ENCODE measurements around the gene MBTPS1. TPM values are rescaled to one million over a fixed set of nuclear protein-coding genes. Genes with fewer than 3 reads are reported as not detected.
A peak's percentile ranks its signal among the peaks of the same experiment; 100 is the strongest.
"Not testable (repeated sequence)": the region's sequence is repeated elsewhere in the genome, so short reads cannot be mapped to it uniquely, and the experiment has no call there.

Gene MBTPS1
- polyA plus RNA-seq, 1 donor, result 66.1 TPM

- no peak for DNase-seq
Observed at GRCh38 chr16:84136331-84137125, 19.8 kb upstream of the MBTPS1 start.

- no peak for DNase-seq
Observed at GRCh38 chr16:84132527-84133285, 16.0 kb upstream of the MBTPS1 start.

- no peak for DNase-seq
Observed at GRCh38 chr16:84131117-84131516, 14.4 kb upstream of the MBTPS1 start.

- no peak for DNase-seq
Observed at GRCh38 chr16:84124257-84125073, 7.7 kb upstream of the MBTPS1 start.

GRCh38 chr16:84121007-84121406, 4.3 kb upstream of the MBTPS1 start:
- no peak for DNase-seq

- no peak for DNase-seq
Observed at GRCh38 chr16:84120023-84120422, 3.3 kb upstream of the MBTPS1 start.

GRCh38 chr16:84119368-84119767, 2.6 kb upstream of the MBTPS1 start:
- no peak for DNase-seq

GRCh38 chr16:84118315-84118714, 1.6 kb upstream of the MBTPS1 start:
- DNase-seq, result not testable (repeated sequence)

GRCh38 chr16:84117494-84117843, 727 bp upstream of the MBTPS1 start:
- no peak for DNase-seq

- DNase-seq, result peak; percentile 34
Observed at GRCh38 chr16:84115919-84116719, 623 bp downstream of the MBTPS1 start.

- DNase-seq, result not testable (repeated sequence)
Observed at GRCh38 chr16:84111949-84112348, 4.8 kb downstream of the MBTPS1 start.

GRCh38 chr16:84111525-84111924, 5.2 kb downstream of the MBTPS1 start:
- no peak for DNase-seq

GRCh38 chr16:84110527-84110926, 6.2 kb downstream of the MBTPS1 start:
- DNase-seq, result no peak

- DNase-seq, result no peak
Observed at GRCh38 chr16:84109598-84110335, 7.0 kb downstream of the MBTPS1 start.

- DNase-seq, result no peak
Observed at GRCh38 chr16:84107921-84108320, 8.8 kb downstream of the MBTPS1 start.

GRCh38 chr16:84105948-84106740, 10.6 kb downstream of the MBTPS1 start:
- DNase-seq, result no peak

GRCh38 chr16:84105301-84105815, 11.4 kb downstream of the MBTPS1 start:
- no peak for DNase-seq

- no peak for DNase-seq
Observed at GRCh38 chr16:84104231-84104630, 12.5 kb downstream of the MBTPS1 start.

- DNase-seq, result no peak
Observed at GRCh38 chr16:84103678-84104077, 13.1 kb downstream of the MBTPS1 start.

GRCh38 chr16:84098939-84099338, 17.8 kb downstream of the MBTPS1 start:
- DNase-seq, result no peak
